Thoracic aorta (tissue), 2 donors: ENCODE measurements around the gene IRGC. TPM values are rescaled to one million over a fixed set of nuclear protein-coding genes. Genes with fewer than 3 reads are reported as not detected.

Experiments
- ATAC-seq: fragments of 150-250 bp; one replicate; pipeline ENCODE4 v1.8.0; 2017; ENCODE audit warnings: low read depth; ENCODE audit not compliant: insufficient number of reproducible peaks, low FRiP score
- DNase-seq: peaks from one replicate; pipeline ENCODE4 v3.0.0-alpha.2; 2020; ENCODE audit warnings: low spot score
- H3K27ac ChIP-seq, 2 donors: fragments of 200-600 bp; sonication (generic); 1 replicate in 1 of 2; 2 replicates in 1 of 2; pipeline ENCODE4 v1.5.1; 2016; ENCODE audit warnings: mild to moderate bottlenecking in 2 of 2, moderate library complexity in 2 of 2
- H3K27me3 ChIP-seq: fragments of 200-600 bp; sonication (generic); replicated peaks from 2 replicates; pipeline ENCODE4 v1.6.0; 2016; ENCODE audit warnings: mild to moderate bottlenecking; ENCODE audit not compliant: insufficient read depth
- H3K36me3 ChIP-seq: fragments of 200-600 bp; sonication (generic); one replicate; pipeline ENCODE4 v1.5.1; 2016
- H3K4me1 ChIP-seq, 2 donors: fragments of 200-600 bp; sonication (generic); 1 replicate in 1 of 2; 2 replicates in 1 of 2; pipeline versions ENCODE4 v1.5.1 to v1.6.0; 2016; ENCODE audit warnings: low read depth in 2 of 2, mild to moderate bottlenecking in 1 of 2; ENCODE audit not compliant: control insufficient read depth in 1 of 2
- H3K4me3 ChIP-seq: fragments of 200-600 bp; sonication (generic); 2 replicates; pipeline ENCODE4 v1.5.1; 2016; ENCODE audit warnings: mild to moderate bottlenecking
- H3K9me3 ChIP-seq: fragments of 200-600 bp; sonication (generic); 2 replicates; pipeline ENCODE4 v1.5.1; 2016
- CTCF ChIP-seq: fragments of 200-600 bp; sonication (generic); IDR thresholded peaks from one replicate; pipeline ENCODE4 v1.5.1; 2019; ENCODE audit warnings: antibody characterized with exemption
- total RNA-seq, 2 donors: library from RNA; depleted of rRNA; stranded (reverse); fragments of >200 nt; gene quantifications; one replicate each; pipeline versions ENCODE4 v1.1.0 to v1.2.3, GENCODE V29; 2016

The IRGC gene
- total RNA-seq = not detected

GRCh38 chr19:43715776-43716175 is at the start of gene IRGC:
Gene IRGC (plus strand): TSS chr19:43716076. CDS start chr19:43718559, 2,483 bp downstream.
- DNase-seq (no peak), ATAC-seq (no peak)
- no peak within 1 kb of the TSS for H3K27ac ChIP-seq
- no peaks in the 10 kb centered on the region for H3K9me3 ChIP-seq
- H3K4me1 ChIP-seq = no peaks in the 10 kb centered on the region
- no peaks in the 10 kb centered on the region for H3K27me3 ChIP-seq
- no peak within 1 kb of the TSS for H3K4me3 ChIP-seq
- TF ChIP-seq CTCF = no peak
- H3K36me3 ChIP-seq = no peaks in the 10 kb centered on the region

GRCh38 chr19:43667126-43667875 is 48.6 kb upstream of the IRGC start:
- no peaks in the 10 kb centered on the region for H3K9me3 ChIP-seq
- H3K36me3 ChIP-seq = peaks cover 7% of the 10 kb centered on the region
- H3K27ac ChIP-seq = peak overlapping the region in 1 of 2 donors; percentile 40
- no peaks in the 10 kb centered on the region for H3K27me3 ChIP-seq
- H3K4me1 ChIP-seq = peaks cover 3 to 17% of the 10 kb centered on the region in 2 donors
- peak overlapping the region; percentile 97 for H3K4me3 ChIP-seq
- no peak for TF ChIP-seq CTCF
- DNase-seq (no peak), ATAC-seq (no peak)

- H3K4me1 ChIP-seq = peaks cover 3 to 17% of the 10 kb centered on the region in 2 donors
- DNase-seq (no peak), ATAC-seq (no peak)
- no peak for TF ChIP-seq CTCF
- H3K9me3 ChIP-seq = no peaks in the 10 kb centered on the region
- peak overlapping the region; percentile 8 to 40 for H3K27ac ChIP-seq
- peak overlapping the region; percentile 97 for H3K4me3 ChIP-seq
- H3K27me3 ChIP-seq = no peaks in the 10 kb centered on the region
- H3K36me3 ChIP-seq = peaks cover 7% of the 10 kb centered on the region
Observed at GRCh38 chr19:43667876-43668405, 47.9 kb upstream of the IRGC start.

- Histone ChIP-seq H3K4me3 (peak overlapping the region; percentile 97), H3K27me3 (no peaks in the 10 kb centered on the region), H3K4me1 (peaks cover 3 to 17% of the 10 kb centered on the region in 2 donors), H3K27ac (peak overlapping the region; percentile 87 to 89), H3K9me3 (no peaks in the 10 kb centered on the region), H3K36me3 (peaks cover 7% of the 10 kb centered on the region)
- ATAC-seq = peak; percentile 99
- TF ChIP-seq CTCF = no peak
- peak; percentile 98 for DNase-seq
Observed at GRCh38 chr19:43668406-43669109, 47.3 kb upstream of the IRGC start.

GRCh38 chr19:43672061-43672679 is 43.7 kb upstream of the IRGC start:
- H3K4me1 ChIP-seq = peaks cover 3 to 17% of the 10 kb centered on the region in 2 donors
- no peaks in the 10 kb centered on the region for H3K9me3 ChIP-seq
- H3K4me3 ChIP-seq = no peak overlapping the region
- DNase-seq (no peak), ATAC-seq (no peak)
- H3K27ac ChIP-seq = no peak overlapping the region
- H3K36me3 ChIP-seq = no peaks in the 10 kb centered on the region
- H3K27me3 ChIP-seq = no peaks in the 10 kb centered on the region
- no peak for TF ChIP-seq CTCF
